ENCODE data around the gene MGME1.

The MGME1 gene

GRCh38 chr20:18031888-18032509 is 63.2 kb downstream of the MGME1 start:
- no peak for DNase-seq

DNA sequence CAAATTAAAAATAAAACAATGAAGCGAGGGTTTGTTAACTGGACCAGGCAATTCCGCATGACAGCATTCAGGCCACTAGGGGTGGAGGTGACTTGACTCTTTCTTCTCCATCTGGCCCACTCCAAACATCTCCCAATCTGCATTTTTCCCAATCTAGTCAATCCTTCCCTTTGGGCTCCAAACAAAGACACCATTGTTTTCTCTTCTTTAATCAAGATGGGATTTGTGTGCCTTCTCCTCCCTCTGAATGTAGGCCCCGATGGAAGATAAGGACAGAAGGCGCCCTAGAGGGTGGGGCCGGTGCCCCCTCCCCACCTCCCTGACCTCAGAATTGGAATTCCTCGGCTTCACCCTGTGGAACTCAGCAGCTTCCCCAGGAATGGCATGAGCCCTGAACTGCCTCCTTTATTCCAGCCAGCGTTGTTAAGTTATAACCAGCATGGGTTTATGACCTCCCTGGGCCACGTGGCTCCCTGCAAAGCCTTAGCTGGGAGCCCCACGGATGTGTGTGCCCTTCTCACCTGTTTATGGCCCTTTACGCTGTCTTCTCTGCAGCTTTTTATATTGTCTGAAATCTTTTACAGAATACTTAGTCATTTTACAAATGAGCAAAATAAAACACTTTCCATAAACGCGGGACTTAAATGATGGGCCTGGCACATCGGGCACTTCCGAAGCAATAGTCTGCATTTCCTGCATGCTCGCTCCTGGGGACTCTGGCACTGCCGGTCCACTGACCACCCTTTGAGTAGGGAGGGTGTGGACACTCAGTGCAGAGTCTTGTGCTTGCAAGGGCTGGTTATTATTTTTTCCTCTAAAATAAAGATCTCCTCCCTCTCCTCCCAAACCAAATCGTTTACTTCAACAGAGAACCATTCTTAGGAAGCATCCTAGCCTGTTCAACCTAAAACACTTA is 64.4 kb downstream of the MGME1 start:
- no peak for DNase-seq

- DNase-seq: no peak
Measured at GRCh38 chr20:18034039-18034438, 65.2 kb downstream of the MGME1 start.

- no peak for DNase-seq
Measured at GRCh38 chr20:18039063-18039462, 70.2 kb downstream of the MGME1 start.

Data from GF-D8 (cell line).